ENCODE data around the gene MC4R.
"Not testable (repeated sequence)": the region's sequence is repeated elsewhere in the genome, so short reads cannot be mapped to it uniquely, and the experiment has no call there.

Gene MC4R

GRCh38 chr18:60372596-60372995, at the start of gene MC4R:
Gene MC4R, minus strand, starts transcription at chr18:60372775. Its CDS starts 426 bp downstream, at chr18:60372349.
- peak; percentile 36 for DNase-seq (ENCODE audit: low read depth, low spot score)

- not testable (repeated sequence) for DNase-seq (ENCODE audit: low read depth, low spot score)
Measured at GRCh38 chr18:60422306-60422705, 49.7 kb upstream of the MC4R start.

GRCh38 chr18:60421356-60422118, 49.0 kb upstream of the MC4R start:
- DNase-seq (ENCODE audit: low read depth, low spot score), result no peak

- DNase-seq (ENCODE audit: low read depth, low spot score), result no peak
Measured at GRCh38 chr18:60417946-60418345, 45.4 kb upstream of the MC4R start.

GRCh38 chr18:60413944-60414547, 41.5 kb upstream of the MC4R start:
- no peak for DNase-seq (ENCODE audit: low read depth, low spot score)

DNA sequence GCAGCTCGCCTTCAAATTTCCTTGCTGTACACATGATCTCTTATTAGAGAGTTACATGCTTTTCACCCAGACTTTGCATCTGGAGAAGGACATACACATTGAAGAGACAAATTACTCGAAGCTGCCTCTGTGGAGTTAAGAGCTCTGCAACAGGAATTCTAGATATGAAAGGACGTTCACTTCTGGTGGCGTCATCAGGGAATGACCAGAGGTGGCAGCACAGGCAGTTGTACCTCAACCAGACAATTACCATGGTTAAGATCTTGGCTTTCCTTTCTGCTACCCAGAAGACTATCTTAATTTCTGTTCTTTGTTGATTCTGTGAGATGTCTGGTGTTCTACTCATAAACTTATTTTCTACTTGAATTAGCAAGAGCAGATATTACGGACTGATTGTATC, 39.1 kb upstream of the MC4R start:
- DNase-seq (ENCODE audit: low read depth, low spot score), result no peak

DNA sequence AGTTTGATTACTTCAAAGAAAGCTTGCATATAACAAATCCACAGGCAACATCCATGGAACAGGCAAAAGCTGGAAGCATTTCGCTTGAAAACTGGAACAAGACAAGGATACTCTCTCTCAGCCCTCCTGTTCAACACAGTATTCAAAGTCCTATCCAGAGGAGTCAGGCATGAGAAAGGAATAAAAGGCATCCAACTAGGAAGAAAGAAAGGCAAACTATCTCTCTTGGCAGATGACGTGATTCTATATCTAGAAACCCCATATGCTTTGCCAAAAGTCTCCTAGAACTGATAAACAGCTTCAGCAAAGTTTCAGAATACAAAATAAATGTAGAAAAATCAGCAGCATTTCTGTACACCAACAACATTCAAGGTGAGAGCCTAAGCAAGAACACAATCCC, 34.1 kb upstream of the MC4R start:
- DNase-seq (ENCODE audit: low read depth, low spot score), result no peak

- DNase-seq (ENCODE audit: low read depth, low spot score), result no peak
Measured at GRCh38 chr18:60404486-60405085, 32.0 kb upstream of the MC4R start.

GRCh38 chr18:60401346-60401745, 28.8 kb upstream of the MC4R start:
- DNase-seq (ENCODE audit: low read depth, low spot score), result no peak

GRCh38 chr18:60391571-60392226, 19.1 kb upstream of the MC4R start:
- no peak for DNase-seq (ENCODE audit: low read depth, low spot score)

DNA sequence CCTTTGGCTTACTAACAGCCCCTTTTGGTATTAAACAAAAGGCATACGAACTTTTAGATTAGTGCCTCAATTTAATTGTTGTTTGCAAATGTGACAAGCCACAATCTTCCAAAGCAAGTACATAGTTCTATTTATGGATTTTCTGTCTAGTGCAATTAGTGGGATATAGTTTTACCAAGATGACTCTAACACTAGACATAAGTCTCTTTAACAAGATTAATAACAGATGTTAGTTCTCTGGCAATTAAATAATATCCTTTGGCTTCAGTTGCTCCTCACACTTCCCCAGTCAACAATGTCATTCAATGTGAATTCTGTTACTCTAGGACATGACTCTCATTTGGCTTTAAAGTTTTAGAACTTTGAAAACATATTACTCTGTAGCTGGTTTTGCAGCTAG, 16.7 kb upstream of the MC4R start:
- no peak for DNase-seq (ENCODE audit: low read depth, low spot score)

GRCh38 chr18:60385693-60386092, 13.1 kb upstream of the MC4R start:
- no peak for DNase-seq (ENCODE audit: low read depth, low spot score)

- no peak for DNase-seq (ENCODE audit: low read depth, low spot score)
Measured at GRCh38 chr18:60383893-60384292, 11.3 kb upstream of the MC4R start.

- no peak for DNase-seq (ENCODE audit: low read depth, low spot score)
Measured at GRCh38 chr18:60377778-60378469, 5.3 kb upstream of the MC4R start.

GRCh38 chr18:60372132-60372531, 443 bp downstream of the MC4R start:
- DNase-seq (ENCODE audit: low read depth, low spot score), result no peak

GRCh38 chr18:60358516-60358915, 14.1 kb downstream of the MC4R start:
- DNase-seq (ENCODE audit: low read depth, low spot score), result no peak

DNA sequence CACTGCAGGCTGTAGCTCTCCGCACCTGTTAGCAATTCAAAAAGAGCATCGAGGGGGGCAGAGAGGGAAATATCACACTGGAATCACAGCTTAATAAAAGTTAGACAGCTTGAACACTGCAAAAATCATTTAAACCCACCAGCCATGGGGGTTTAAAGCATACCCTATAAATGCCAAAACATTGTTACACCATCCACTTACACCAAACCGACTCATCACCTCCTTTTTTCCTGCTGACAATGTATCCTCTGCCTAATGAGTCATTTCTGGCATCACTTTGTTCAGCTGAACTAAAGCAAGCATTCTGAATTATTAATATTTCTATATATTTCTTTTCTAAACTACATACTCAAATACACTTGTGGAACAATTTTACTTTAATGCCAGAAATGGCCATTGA, 21.6 kb downstream of the MC4R start:
- no peak for DNase-seq (ENCODE audit: low read depth, low spot score)

DNA sequence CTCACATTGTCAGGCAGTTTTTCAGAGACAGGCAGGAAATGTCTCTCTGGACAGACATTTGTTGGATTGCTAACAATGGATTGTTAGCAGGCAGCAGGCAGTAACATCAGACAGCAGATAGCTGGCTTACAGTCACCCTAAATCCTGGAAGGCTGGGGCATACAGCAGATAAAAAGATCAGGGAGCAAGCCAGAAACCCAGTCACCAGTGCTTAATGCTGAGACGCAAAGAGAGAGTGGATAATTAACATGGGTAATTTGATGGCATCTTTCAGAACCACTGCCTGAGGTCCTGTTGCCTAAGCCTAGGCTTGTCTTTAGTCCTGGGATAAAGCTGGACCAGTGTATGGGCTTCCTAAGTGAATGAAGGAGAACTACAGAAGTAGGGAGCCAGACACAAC, 22.4 kb downstream of the MC4R start:
- no peak for DNase-seq (ENCODE audit: low read depth, low spot score)

GRCh38 chr18:60347526-60348045, 25.0 kb downstream of the MC4R start:
- DNase-seq (ENCODE audit: low read depth, low spot score), result no peak

DNA sequence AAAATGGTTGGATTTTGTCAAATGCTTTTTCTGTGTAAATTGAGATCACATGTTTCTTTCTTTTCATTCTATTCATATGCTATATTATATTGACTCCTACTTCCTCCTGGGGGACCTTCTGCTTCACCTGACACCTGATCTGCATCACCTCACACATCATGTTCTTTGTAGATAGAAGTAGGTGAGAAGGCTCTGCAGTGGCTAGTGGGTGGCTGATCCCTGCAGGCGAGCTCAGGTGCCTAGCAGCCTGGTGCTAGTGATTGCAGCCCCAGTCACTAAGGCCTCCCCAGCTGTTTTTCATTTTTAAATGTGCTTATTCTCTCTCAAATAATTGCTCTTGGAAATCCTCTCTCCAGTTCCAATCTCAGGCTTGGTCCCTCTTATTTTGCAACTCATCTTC, 33.6 kb downstream of the MC4R start:
- DNase-seq (ENCODE audit: low read depth, low spot score), result no peak

DNA sequence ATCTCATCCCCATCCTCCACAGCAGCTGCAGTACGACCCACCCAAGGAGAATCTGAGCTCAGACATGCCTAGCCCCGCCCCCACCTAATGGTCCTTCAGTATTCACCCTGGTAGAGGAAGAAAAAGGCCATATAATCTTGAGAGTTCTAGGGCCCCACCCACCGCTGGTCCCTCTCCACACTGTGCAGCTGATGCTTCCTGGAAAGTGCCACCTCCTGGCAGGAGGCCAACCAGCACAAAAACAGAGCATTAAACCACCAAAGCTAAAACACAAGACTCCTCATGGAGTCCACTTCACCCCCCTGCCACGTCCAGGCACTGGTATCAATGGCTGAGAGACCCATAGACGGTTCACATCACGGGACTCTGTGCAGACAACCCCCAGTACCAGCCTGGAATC, 40.7 kb downstream of the MC4R start:
- no peak for DNase-seq (ENCODE audit: low read depth, low spot score)

DNA sequence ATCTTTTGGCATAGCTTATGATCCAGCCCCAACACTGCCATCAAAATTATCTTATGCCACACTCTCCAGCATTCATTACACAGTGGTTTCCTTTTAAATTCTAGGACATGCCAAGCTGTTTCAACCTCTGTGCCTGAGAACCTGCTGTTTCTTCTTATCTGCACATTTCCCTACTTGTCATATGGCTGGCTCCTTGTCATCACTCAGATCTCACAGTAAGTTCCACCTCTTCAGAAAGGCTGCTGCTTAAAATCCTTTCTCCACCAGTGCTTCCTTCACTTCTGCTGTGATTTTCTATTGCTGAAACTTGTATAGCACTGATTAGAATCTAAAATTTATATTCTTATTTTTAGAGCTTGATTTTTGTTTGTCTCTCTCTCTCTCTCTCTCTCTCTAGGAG, 43.4 kb downstream of the MC4R start:
- no peak for DNase-seq (ENCODE audit: low read depth, low spot score)

Measured in smooth muscle cell of the brain vasculature (primary cell).